WTC11 (cell line): ENCODE data around the gene TMEM11. TPM values are rescaled to one million over a fixed set of nuclear protein-coding genes. Genes with fewer than 3 reads are reported as not detected.
A peak's percentile ranks its signal among the peaks of the same experiment; 100 is the strongest.

Source experiments
- ATAC-seq: fragments of 200-7000 bp; cut with Tn5 transposase; 2 replicates; pipeline ENCODE4 v1.10.0; 2021; ENCODE audit warnings: mild to moderate bottlenecking, moderate library complexity
- CTCF ChIA-PET: fragments of 300-600 bp; sonication (Branson Sonifier 250); formaldehyde crosslinking; loops from one replicate; lab custom pipeline; 2021; ENCODE audit warnings: antibody characterized with exemption; lab: Charles Lee
- POLR2A ChIA-PET: fragments of 350-600 bp; sonication (Branson Sonifier 250); formaldehyde crosslinking; loops from one replicate; lab custom pipeline; 2021; ENCODE audit warnings: antibody characterized with exemption; lab: Charles Lee
- DNase-seq: peaks from one replicate; pipeline ENCODE4 v3.0.0; 2021; ENCODE audit warnings: low spot score
- H3K27ac Mint-ChIP-seq: 2 replicates; pipeline ENCODE4 v1.8.0; 2021; ENCODE audit warnings: mixed read lengths
- H3K27me3 Mint-ChIP-seq: 2 replicates; pipeline ENCODE4 v1.8.0; 2021; ENCODE audit warnings: low read depth, mild to moderate bottlenecking, moderate library complexity, mixed read lengths
- H3K36me3 Mint-ChIP-seq: 2 replicates; pipeline ENCODE4 v1.8.0; 2021; ENCODE audit warnings: mixed read lengths
- H3K4me1 Mint-ChIP-seq: 2 replicates; pipeline ENCODE4 v1.8.0; 2022; ENCODE audit warnings: mixed read lengths
- H3K4me3 Mint-ChIP-seq: 2 replicates; pipeline ENCODE4 v1.8.0; 2021; ENCODE audit warnings: mild to moderate bottlenecking, moderate library complexity, mixed read lengths
- H3K9me3 Mint-ChIP-seq: 2 replicates; pipeline ENCODE4 v1.8.0; 2021; ENCODE audit warnings: mixed read lengths
- AR ChIP-seq: fragments of 250-450 bp; sonication (Bioruptor Pico); IDR thresholded peaks from 2 replicates; pipeline ENCODE4 v1.9.0; 2021; ENCODE audit warnings: mild to moderate bottlenecking
- EMX1 ChIP-seq: fragments of 250-450 bp; sonication (Bioruptor Pico); IDR thresholded peaks from 2 replicates; pipeline ENCODE4 v1.8.0; 2021; ENCODE audit warnings: mild to moderate bottlenecking
- FOXK1 ChIP-seq: sonication (generic); formaldehyde crosslinking; IDR thresholded peaks from 2 replicates; pipeline ENCODE4 v1.8.0; 2022; ENCODE audit warnings: mild to moderate bottlenecking, moderate library complexity, missing genetic modification reagents
- FOXP1 ChIP-seq: sonication (generic); formaldehyde crosslinking; IDR thresholded peaks from 2 replicates; pipeline ENCODE4 v1.8.0; 2022; ENCODE audit warnings: missing genetic modification reagents, mild to moderate bottlenecking, moderate library complexity, borderline replicate concordance
- GRHL2 ChIP-seq: fragments of 250-450 bp; sonication (Bioruptor Pico); IDR thresholded peaks from 2 replicates; pipeline ENCODE4 v1.8.0; 2022; ENCODE audit warnings: mild to moderate bottlenecking, moderate library complexity; ENCODE audit not compliant: insufficient replicate concordance, severe bottlenecking
- NR1H2 ChIP-seq: sonication (generic); formaldehyde crosslinking; IDR thresholded peaks from 2 replicates; pipeline ENCODE4 v1.9.0; 2021; ENCODE audit warnings: mild to moderate bottlenecking, moderate library complexity, missing genetic modification reagents
- NR2C2 ChIP-seq: sonication (generic); formaldehyde crosslinking; IDR thresholded peaks from 2 replicates; pipeline ENCODE4 v1.8.0; 2022; ENCODE audit warnings: mild to moderate bottlenecking, missing genetic modification reagents
- SMAD4 ChIP-seq: sonication (generic); formaldehyde crosslinking; IDR thresholded peaks from 2 replicates; pipeline ENCODE4 v1.8.0; 2022; ENCODE audit warnings: mild to moderate bottlenecking, missing genetic modification reagents
- SOX15 ChIP-seq: fragments of 250-450 bp; sonication (Bioruptor Pico); IDR thresholded peaks from 2 replicates; pipeline ENCODE4 v1.9.0; 2021; ENCODE audit warnings: mild to moderate bottlenecking
- TCF7 ChIP-seq: sonication (generic); formaldehyde crosslinking; IDR thresholded peaks from 2 replicates; pipeline ENCODE4 v1.8.0; 2022; ENCODE audit warnings: mild to moderate bottlenecking, low read depth, missing genetic modification reagents, moderate library complexity
- TP53 ChIP-seq: sonication (generic); formaldehyde crosslinking; IDR thresholded peaks from 2 replicates; pipeline ENCODE4 v1.8.1; 2023; ENCODE audit warnings: mild to moderate bottlenecking, missing genetic modification reagents
- ZMAT4 ChIP-seq: fragments of 250-450 bp; sonication (Bioruptor Pico); IDR thresholded peaks from 2 replicates; pipeline ENCODE4 v1.9.0; 2021; ENCODE audit warnings: mild to moderate bottlenecking
- ZNF317 ChIP-seq: sonication (generic); formaldehyde crosslinking; IDR thresholded peaks from 2 replicates; pipeline ENCODE4 v1.8.1; 2023; ENCODE audit warnings: low read depth, mild to moderate bottlenecking, moderate library complexity, missing genetic modification reagents, borderline replicate concordance
- ZNF396 ChIP-seq: fragments of 250-450 bp; sonication (Bioruptor Pico); IDR thresholded peaks from 2 replicates; pipeline ENCODE4 v1.8.0; 2021; ENCODE audit warnings: mild to moderate bottlenecking, moderate library complexity, borderline replicate concordance
- ZNF532 ChIP-seq: fragments of 250-450 bp; sonication (Bioruptor Pico); IDR thresholded peaks from 2 replicates; pipeline ENCODE4 v1.9.0; 2021; ENCODE audit warnings: mild to moderate bottlenecking, borderline replicate concordance
- total RNA-seq: library from RNA; stranded (reverse); gene quantifications from 3 replicates; pipeline ENCODE4 v1.2.3, GENCODE V29; 2021

Gene TMEM11
- total RNA-seq, 1 experiment from 2014 or later = 37.0 TPM

GRCh38 chr17:21241564-21241963 lies 27.6 kb upstream of the TMEM11 start (continued):
- TF ChIP-seq TP53 (CRISPR knock-in tag) = no peak

- DNase-seq = peak; percentile 36
- no peaks in the 10 kb centered on the region for H3K36me3 Mint-ChIP-seq
Measured at GRCh38 chr17:21240369-21241055, 26.6 kb upstream of the TMEM11 start.

More at GRCh38 chr17:21240369-21241055, 26.6 kb upstream of the TMEM11 start:
- H3K4me3 Mint-ChIP-seq = no peak overlapping the region
- TF ChIP-seq ZNF396 (no peak), NR2C2 (CRISPR knock-in tag) (no peak), FOXP1 (CRISPR knock-in tag) (no peak), EMX1 (CRISPR knock-in tag) (no peak), ZNF532 (CRISPR knock-in tag) (no peak), GRHL2 (CRISPR knock-in tag) (no peak), SMAD4 (CRISPR knock-in tag) (no peak), ZMAT4 (CRISPR knock-in tag) (no peak), AR (CRISPR knock-in tag) (no peak), ZNF317 (no peak), SOX15 (CRISPR knock-in tag) (no peak), TCF7 (no peak), FOXK1 (no peak), NR1H2 (CRISPR knock-in tag) (no peak)
- peak; percentile 20 for ATAC-seq
- H3K4me1 Mint-ChIP-seq = peaks cover 26% of the 10 kb centered on the region
- no peaks in the 10 kb centered on the region; the same call in 1 of the 2 replicates for H3K27me3 Mint-ChIP-seq
- peak overlapping the region; percentile 70 for H3K27ac Mint-ChIP-seq
- ChIA-PET POLR2A (interaction anchor here (0.9 kb wide), 1 partner anchor 13 kb away, joined by 3 read pairs; the partner anchor contains the start of gene NATD1), CTCF (interaction anchor here (0.6 to 2.5 kb wide), 30 partner anchors 9 to 272 kb away, joined by 3 to 19 read pairs (median 4); partner anchors contain the start of genes DHRS7B, TMEM11 and USP22)
- H3K9me3 Mint-ChIP-seq = no peaks in the 10 kb centered on the region
